HL-60 (cell line): Measurements from ENCODE around the gene SMARCA2.

Experiments used
- DNase-seq, 2 experiments: peaks; one replicate each; pipeline ENCODE4 v3.0.0-alpha.2; 2010 to 2020; ENCODE audit warnings: low read depth in 1 of 2, low spot score in 1 of 2
- H3K27ac ChIP-seq: fragments of 250-450 bp; sonication (Bioruptor Pico); replicated peaks from 2 replicates; pipeline ENCODE4 v1.5.1; 2020; ENCODE audit warnings: mild to moderate bottlenecking, moderate library complexity
- H3K27me3 ChIP-seq: fragments of 250-450 bp; sonication (Bioruptor Pico); 2 replicates; pipeline ENCODE4 v1.5.1; 2021; ENCODE audit warnings: mild to moderate bottlenecking, moderate library complexity; ENCODE audit not compliant: insufficient read depth, poor library complexity, severe bottlenecking
- H3K4me3 ChIP-seq: replicated peaks from 2 replicates; pipeline ENCODE4 v1.5.1; 2011; ENCODE audit warnings: mild to moderate bottlenecking, control low read depth, low read length; ENCODE audit not compliant: insufficient read depth
- GABPA ChIP-seq: IDR thresholded peaks from 2 replicates; pipeline ENCODE4 v1.6.1; 2012; ENCODE audit warnings: low read depth
- POLR2AphosphoS5 ChIP-seq: IDR thresholded peaks from 2 replicates; pipeline ENCODE4 v1.6.1; 2012; ENCODE audit warnings: low read depth
- SPI1 ChIP-seq: IDR thresholded peaks from 2 replicates; pipeline ENCODE4 v1.6.1; 2012; ENCODE audit warnings: low read depth, mild to moderate bottlenecking, borderline replicate concordance
- TF ChIP-seq, protein P1 (sequence below): IDR thresholded peaks from 2 replicates; pipeline ENCODE4 v1.6.1; 2012; ENCODE audit warnings: low read depth; ENCODE audit not compliant: insufficient replicate concordance
- TF ChIP-seq, protein P2 (sequence below): IDR thresholded peaks from one replicate; pipeline ENCODE4 v1.5.1; 2011; ENCODE audit warnings: low read length, control low read depth, inconsistent platforms; ENCODE audit not compliant: insufficient read depth

SMARCA2 gene

DNA sequence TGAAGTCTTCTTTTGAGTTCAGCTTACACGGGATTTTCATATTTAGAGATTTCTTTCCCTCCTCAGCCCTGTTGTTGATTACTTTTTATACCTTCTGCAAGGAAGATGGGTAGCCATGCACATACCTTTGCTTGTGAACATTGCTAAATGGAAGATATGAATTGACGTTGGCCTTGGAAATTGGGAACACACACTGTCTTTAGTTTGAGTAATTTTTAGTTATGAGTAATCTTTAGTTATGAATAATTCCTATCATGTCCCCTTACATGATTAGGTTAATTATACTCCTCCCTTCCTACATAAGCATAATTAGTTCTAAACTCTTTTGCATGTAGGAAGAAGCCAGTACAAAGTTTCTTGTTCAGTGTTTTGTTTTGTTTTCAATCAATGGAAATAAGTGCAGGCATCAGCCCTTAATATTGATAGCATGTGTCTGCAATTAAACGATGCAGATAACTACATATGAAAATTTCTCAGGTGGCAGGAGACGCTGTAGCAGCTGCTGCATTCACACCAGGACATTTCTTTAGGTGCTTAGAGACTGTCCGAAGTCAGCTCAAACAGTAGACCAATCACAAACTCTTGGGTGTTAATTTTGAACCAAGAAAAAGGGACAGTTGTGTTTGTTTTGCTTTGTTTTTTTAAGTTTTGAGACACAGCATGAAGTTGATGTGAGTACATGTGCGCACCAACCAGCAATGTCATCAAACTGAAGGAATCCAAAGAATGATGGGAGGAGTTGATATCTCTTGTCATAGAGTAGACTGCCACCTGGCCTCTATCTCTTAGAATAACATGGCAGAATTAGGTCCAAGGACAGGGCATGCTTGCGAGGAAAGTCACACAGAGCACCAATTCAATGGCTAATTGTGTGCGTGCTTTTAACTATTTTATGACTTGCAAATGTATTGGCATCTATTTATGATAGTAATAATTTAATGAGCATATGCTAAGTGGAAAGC lies 51.4 kb downstream of the SMARCA2 start:
- Histone ChIP-seq H3K27me3 (no peaks in the 10 kb centered on the region), H3K4me3 (no peak overlapping the region), H3K27ac (no peak overlapping the region)
- TF ChIP-seq POLR2AphosphoS5 (no peak), GABPA (no peak), SPI1 (no peak)
- TF ChIP-seq, protein P1, sequence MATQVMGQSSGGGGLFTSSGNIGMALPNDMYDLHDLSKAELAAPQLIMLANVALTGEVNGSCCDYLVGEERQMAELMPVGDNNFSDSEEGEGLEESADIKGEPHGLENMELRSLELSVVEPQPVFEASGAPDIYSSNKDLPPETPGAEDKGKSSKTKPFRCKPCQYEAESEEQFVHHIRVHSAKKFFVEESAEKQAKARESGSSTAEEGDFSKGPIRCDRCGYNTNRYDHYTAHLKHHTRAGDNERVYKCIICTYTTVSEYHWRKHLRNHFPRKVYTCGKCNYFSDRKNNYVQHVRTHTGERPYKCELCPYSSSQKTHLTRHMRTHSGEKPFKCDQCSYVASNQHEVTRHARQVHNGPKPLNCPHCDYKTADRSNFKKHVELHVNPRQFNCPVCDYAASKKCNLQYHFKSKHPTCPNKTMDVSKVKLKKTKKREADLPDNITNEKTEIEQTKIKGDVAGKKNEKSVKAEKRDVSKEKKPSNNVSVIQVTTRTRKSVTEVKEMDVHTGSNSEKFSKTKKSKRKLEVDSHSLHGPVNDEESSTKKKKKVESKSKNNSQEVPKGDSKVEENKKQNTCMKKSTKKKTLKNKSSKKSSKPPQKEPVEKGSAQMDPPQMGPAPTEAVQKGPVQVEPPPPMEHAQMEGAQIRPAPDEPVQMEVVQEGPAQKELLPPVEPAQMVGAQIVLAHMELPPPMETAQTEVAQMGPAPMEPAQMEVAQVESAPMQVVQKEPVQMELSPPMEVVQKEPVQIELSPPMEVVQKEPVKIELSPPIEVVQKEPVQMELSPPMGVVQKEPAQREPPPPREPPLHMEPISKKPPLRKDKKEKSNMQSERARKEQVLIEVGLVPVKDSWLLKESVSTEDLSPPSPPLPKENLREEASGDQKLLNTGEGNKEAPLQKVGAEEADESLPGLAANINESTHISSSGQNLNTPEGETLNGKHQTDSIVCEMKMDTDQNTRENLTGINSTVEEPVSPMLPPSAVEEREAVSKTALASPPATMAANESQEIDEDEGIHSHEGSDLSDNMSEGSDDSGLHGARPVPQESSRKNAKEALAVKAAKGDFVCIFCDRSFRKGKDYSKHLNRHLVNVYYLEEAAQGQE: no peak
- TF ChIP-seq, protein P2, sequence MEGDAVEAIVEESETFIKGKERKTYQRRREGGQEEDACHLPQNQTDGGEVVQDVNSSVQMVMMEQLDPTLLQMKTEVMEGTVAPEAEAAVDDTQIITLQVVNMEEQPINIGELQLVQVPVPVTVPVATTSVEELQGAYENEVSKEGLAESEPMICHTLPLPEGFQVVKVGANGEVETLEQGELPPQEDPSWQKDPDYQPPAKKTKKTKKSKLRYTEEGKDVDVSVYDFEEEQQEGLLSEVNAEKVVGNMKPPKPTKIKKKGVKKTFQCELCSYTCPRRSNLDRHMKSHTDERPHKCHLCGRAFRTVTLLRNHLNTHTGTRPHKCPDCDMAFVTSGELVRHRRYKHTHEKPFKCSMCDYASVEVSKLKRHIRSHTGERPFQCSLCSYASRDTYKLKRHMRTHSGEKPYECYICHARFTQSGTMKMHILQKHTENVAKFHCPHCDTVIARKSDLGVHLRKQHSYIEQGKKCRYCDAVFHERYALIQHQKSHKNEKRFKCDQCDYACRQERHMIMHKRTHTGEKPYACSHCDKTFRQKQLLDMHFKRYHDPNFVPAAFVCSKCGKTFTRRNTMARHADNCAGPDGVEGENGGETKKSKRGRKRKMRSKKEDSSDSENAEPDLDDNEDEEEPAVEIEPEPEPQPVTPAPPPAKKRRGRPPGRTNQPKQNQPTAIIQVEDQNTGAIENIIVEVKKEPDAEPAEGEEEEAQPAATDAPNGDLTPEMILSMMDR: no peak
- DNase-seq: no peak

DNA sequence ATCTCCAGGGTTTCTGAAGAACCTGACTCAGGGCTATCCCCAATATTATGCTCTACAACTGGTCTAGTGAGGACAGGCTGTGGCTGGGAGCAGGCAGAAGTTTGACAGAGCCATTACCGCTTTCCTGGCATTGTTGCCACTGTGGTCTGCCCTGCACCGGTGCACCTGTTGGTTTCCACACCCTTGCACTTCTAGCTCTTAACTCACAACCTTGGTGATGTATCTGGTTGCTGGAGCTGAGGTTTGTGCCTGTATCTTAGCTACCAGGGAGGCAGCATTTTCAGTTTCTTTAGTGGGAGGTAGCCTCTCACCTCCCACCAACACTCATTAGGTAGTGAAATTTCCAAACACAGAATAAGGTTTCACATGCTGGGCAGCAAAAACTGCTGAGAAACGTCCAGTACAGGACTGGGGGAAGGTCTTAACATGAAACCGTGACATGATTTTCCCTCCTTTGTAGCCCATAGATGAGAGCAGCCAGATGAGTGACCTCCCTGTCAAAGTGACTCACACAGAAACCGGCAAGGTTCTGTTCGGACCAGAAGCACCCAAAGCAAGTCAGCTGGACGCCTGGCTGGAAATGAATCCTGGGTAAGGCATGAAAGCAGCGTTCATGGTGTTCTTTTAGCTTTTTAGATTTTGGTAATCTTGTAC lies 57.7 kb downstream of the SMARCA2 start:
- H3K27me3 ChIP-seq: no peaks in the 10 kb centered on the region
- no peak for DNase-seq
- no peak for TF ChIP-seq POLR2AphosphoS5
- no peak for TF ChIP-seq SPI1
- no peak overlapping the region for H3K4me3 ChIP-seq
- H3K27ac ChIP-seq: no peak overlapping the region

DNA sequence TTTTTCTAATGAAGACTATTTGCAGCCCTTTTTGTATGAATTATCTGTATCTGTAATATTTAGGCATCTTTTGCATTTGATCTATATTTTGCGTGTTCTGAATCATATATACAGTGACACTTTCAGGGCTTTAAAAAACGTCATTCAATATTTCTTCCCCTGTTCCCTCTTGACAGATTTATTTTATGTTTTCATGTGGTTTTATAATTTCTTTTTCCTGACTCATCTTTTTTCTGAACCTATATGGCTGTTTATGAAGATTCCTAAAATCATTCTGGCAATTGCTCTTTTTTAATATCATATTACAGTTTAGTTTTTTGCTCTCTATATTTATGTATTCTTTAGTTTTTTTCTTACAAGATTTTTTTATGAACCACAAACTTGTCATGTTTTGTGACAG lies 67.6 kb downstream of the SMARCA2 start:
- TF ChIP-seq SPI1: no peak
- no peak for TF ChIP-seq GABPA
- TF ChIP-seq, protein P2: no peak
- TF ChIP-seq, protein P1: no peak
- no peak for TF ChIP-seq POLR2AphosphoS5
- DNase-seq: no peak
- Histone ChIP-seq H3K27ac (no peak overlapping the region), H3K4me3 (no peak overlapping the region), H3K27me3 (no peaks in the 10 kb centered on the region)

DNA sequence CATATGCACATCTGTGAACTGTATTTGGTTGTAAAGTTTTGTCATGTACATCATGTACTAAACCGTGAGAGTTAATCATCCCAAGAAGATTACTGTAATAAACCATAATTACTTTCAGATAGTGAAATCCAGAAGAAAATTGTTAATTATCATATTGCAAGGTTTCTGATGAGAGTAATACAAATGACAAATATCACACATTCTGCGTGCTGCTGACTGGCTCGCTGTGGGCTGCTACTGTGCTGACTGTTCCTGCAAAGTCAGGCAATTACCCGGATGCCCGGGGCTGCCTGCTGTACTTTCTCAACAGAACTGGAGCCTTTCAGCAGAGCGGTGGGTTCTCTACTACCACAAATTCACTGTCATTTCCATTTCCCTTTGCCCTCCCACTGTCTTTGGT lies 68.3 kb downstream of the SMARCA2 start:
- Histone ChIP-seq H3K4me3 (no peak overlapping the region), H3K27ac (no peak overlapping the region), H3K27me3 (no peaks in the 10 kb centered on the region)
- TF ChIP-seq GABPA (no peak), SPI1 (no peak), POLR2AphosphoS5 (no peak)
- TF ChIP-seq, protein P2: no peak
- TF ChIP-seq, protein P1: no peak
- no peak for DNase-seq
